GM19438 (cell line): ENCODE measurements around the gene NCAN.
"Not testable (repeated sequence)": the region's sequence is repeated elsewhere in the genome, so short reads cannot be mapped to it uniquely, and the experiment has no call there.

Experiments used
- ATAC-seq: cut with Tn5 transposase; IDR thresholded peaks from one replicate; pipeline ENCODE4 v1.9.1; 2021; ENCODE audit warnings: low read depth; ENCODE audit not compliant: unreplicated experiment

Gene NCAN

GRCh38 chr19:19192910-19193423 lies 18.8 kb upstream of the NCAN start:
- no peak for ATAC-seq

GRCh38 chr19:19193926-19194325 lies 17.8 kb upstream of the NCAN start:
- no peak for ATAC-seq

- ATAC-seq: no peak
Observed at GRCh38 chr19:19201697-19202630, 9.8 kb upstream of the NCAN start.

- ATAC-seq: no peak
Observed at GRCh38 chr19:19202707-19203011, 9.1 kb upstream of the NCAN start.

GRCh38 chr19:19203012-19203856 lies 8.5 kb upstream of the NCAN start, which contains the start of gene NR2C2AP:
Gene NR2C2AP, minus strand, starts transcription at chr19:19203414. Its CDS starts 354 bp downstream, at chr19:19203060.
- peak; percentile 66 for ATAC-seq

- ATAC-seq: no peak
Observed at GRCh38 chr19:19204181-19204580, 7.6 kb upstream of the NCAN start.

- ATAC-seq: no peak
Observed at GRCh38 chr19:19205416-19206410, 6.0 kb upstream of the NCAN start.

GRCh38 chr19:19206938-19207337 lies 4.8 kb upstream of the NCAN start:
- no peak for ATAC-seq

- ATAC-seq: no peak
Observed at GRCh38 chr19:19207637-19208572, 3.9 kb upstream of the NCAN start.

GRCh38 chr19:19209372-19209771 lies 2.4 kb upstream of the NCAN start:
- ATAC-seq: no peak

GRCh38 chr19:19212916-19213315 lies 1.2 kb downstream of the NCAN start:
- no peak for ATAC-seq

- no peak for ATAC-seq
Observed at GRCh38 chr19:19213426-19214158, 1.8 kb downstream of the NCAN start.

- ATAC-seq: no peak
Observed at GRCh38 chr19:19214159-19214490, 2.4 kb downstream of the NCAN start.

- no peak for ATAC-seq
Observed at GRCh38 chr19:19214892-19215291, 3.1 kb downstream of the NCAN start.

- ATAC-seq: no peak
Observed at GRCh38 chr19:19215792-19216191, 4.0 kb downstream of the NCAN start.

GRCh38 chr19:19217099-19217498 lies 5.3 kb downstream of the NCAN start:
- ATAC-seq: no peak

GRCh38 chr19:19218911-19219310 lies 7.2 kb downstream of the NCAN start:
- no peak for ATAC-seq

- ATAC-seq: not testable (repeated sequence)
Observed at GRCh38 chr19:19221000-19221399, 9.2 kb downstream of the NCAN start.

- no peak for ATAC-seq
Observed at GRCh38 chr19:19223060-19223459, 11.3 kb downstream of the NCAN start.
